ENCODE data around the gene HYDIN. TPM values are rescaled to one million over a fixed set of nuclear protein-coding genes. Genes with fewer than 3 reads are reported as not detected.

Gene HYDIN
- total and polyA plus RNA-seq, 2 donors: 0.15 to 6.8 TPM

GRCh38 chr16:70784692-70785555 is 445.6 kb downstream of the HYDIN start:
- H3K4me3 ChIP-seq (ENCODE audit: low read depth, low read length): no peak overlapping the region
- H3K27ac ChIP-seq (ENCODE audit: low read depth): no peak overlapping the region
- H3K4me1 ChIP-seq (ENCODE audit: insufficient read depth): no peaks in the 10 kb centered on the region
- no peak for DNase-seq (ENCODE audit: extremely low spot score)
- H3K36me3 ChIP-seq (ENCODE audit: insufficient read depth): peaks cover 9% of the 10 kb centered on the region
- 91% methylated on average over 21 of the region's 21 CpGs for WGBS

- DNase-seq (ENCODE audit: extremely low spot score): no peak
- Histone ChIP-seq H3K4me1 (ENCODE audit: insufficient read depth) (no peaks in the 10 kb centered on the region), H3K4me3 (ENCODE audit: low read depth, low read length) (no peak overlapping the region), H3K36me3 (ENCODE audit: insufficient read depth) (peaks cover 9% of the 10 kb centered on the region), H3K27ac (ENCODE audit: low read depth) (no peak overlapping the region)
- WGBS: 94% methylated on average over 3 of the region's 3 CpGs
Measured at GRCh38 chr16:70782237-70782636, 448.3 kb downstream of the HYDIN start.

- Histone ChIP-seq H3K4me3 (ENCODE audit: low read depth, low read length) (no peak overlapping the region), H3K4me1 (ENCODE audit: insufficient read depth) (no peaks in the 10 kb centered on the region), H3K27ac (ENCODE audit: low read depth) (no peak overlapping the region), H3K36me3 (ENCODE audit: insufficient read depth) (peaks cover 9% of the 10 kb centered on the region)
- WGBS: 92% methylated on average over 14 of the region's 14 CpGs
- DNase-seq (ENCODE audit: extremely low spot score): no peak
Measured at GRCh38 chr16:70781800-70782199, 448.7 kb downstream of the HYDIN start.

GRCh38 chr16:70780546-70780945 is 450.0 kb downstream of the HYDIN start:
- Histone ChIP-seq H3K4me3 (ENCODE audit: low read depth, low read length) (no peak overlapping the region), H3K36me3 (ENCODE audit: insufficient read depth) (peaks cover 9% of the 10 kb centered on the region), H3K4me1 (ENCODE audit: insufficient read depth) (no peaks in the 10 kb centered on the region), H3K27ac (ENCODE audit: low read depth) (no peak overlapping the region)
- WGBS: 93% methylated on average over 10 of the region's 10 CpGs
- DNase-seq (ENCODE audit: extremely low spot score): no peak

- 39% methylated on average over 1 of the region's 1 CpG for WGBS
- H3K27ac ChIP-seq (ENCODE audit: low read depth): no peak overlapping the region
- H3K36me3 ChIP-seq (ENCODE audit: insufficient read depth): peaks cover 9% of the 10 kb centered on the region
- H3K4me1 ChIP-seq (ENCODE audit: insufficient read depth): no peaks in the 10 kb centered on the region
- DNase-seq (ENCODE audit: extremely low spot score): no peak
- no peak overlapping the region for H3K4me3 ChIP-seq (ENCODE audit: low read depth, low read length)
Measured at GRCh38 chr16:70779361-70779760, 451.2 kb downstream of the HYDIN start.

- 22% methylated on average over 8 of the region's 8 CpGs for WGBS
- Histone ChIP-seq H3K4me1 (ENCODE audit: insufficient read depth) (no peaks in the 10 kb centered on the region), H3K36me3 (ENCODE audit: insufficient read depth) (peaks cover 9% of the 10 kb centered on the region), H3K27ac (ENCODE audit: low read depth) (no peak overlapping the region), H3K4me3 (ENCODE audit: low read depth, low read length) (no peak overlapping the region)
- peak; percentile 74 for DNase-seq (ENCODE audit: extremely low spot score)
Measured at GRCh38 chr16:70778901-70779309, 451.6 kb downstream of the HYDIN start.

- WGBS: 63% methylated on average over 8 of the region's 8 CpGs
- no peak overlapping the region for H3K27ac ChIP-seq (ENCODE audit: low read depth)
- no peaks in the 10 kb centered on the region for H3K4me1 ChIP-seq (ENCODE audit: insufficient read depth)
- no peak for DNase-seq (ENCODE audit: extremely low spot score)
- no peak overlapping the region for H3K4me3 ChIP-seq (ENCODE audit: low read depth, low read length)
- peaks cover 2% of the 10 kb centered on the region for H3K36me3 ChIP-seq (ENCODE audit: insufficient read depth)
Measured at GRCh38 chr16:70777973-70778406, 452.5 kb downstream of the HYDIN start.

GRCh38 chr16:70777496-70777895 is 453.0 kb downstream of the HYDIN start:
- WGBS: 74% methylated on average over 9 of the region's 9 CpGs
- no peak for DNase-seq (ENCODE audit: extremely low spot score)
- H3K27ac ChIP-seq (ENCODE audit: low read depth): no peak overlapping the region
- H3K4me3 ChIP-seq (ENCODE audit: low read depth, low read length): no peak overlapping the region
- H3K36me3 ChIP-seq (ENCODE audit: insufficient read depth): peaks cover under 1% of the 10 kb centered on the region
- no peaks in the 10 kb centered on the region for H3K4me1 ChIP-seq (ENCODE audit: insufficient read depth)

- 92% methylated on average over 4 of the region's 4 CpGs for WGBS
- Histone ChIP-seq H3K4me3 (ENCODE audit: low read depth, low read length) (no peak overlapping the region), H3K27ac (ENCODE audit: low read depth) (no peak overlapping the region), H3K36me3 (ENCODE audit: insufficient read depth) (no peaks in the 10 kb centered on the region), H3K4me1 (ENCODE audit: insufficient read depth) (no peaks in the 10 kb centered on the region)
- no peak for DNase-seq (ENCODE audit: extremely low spot score)
Measured at GRCh38 chr16:70775399-70775798, 455.1 kb downstream of the HYDIN start.

- no peak for DNase-seq (ENCODE audit: extremely low spot score)
- Histone ChIP-seq H3K36me3 (ENCODE audit: insufficient read depth) (no peaks in the 10 kb centered on the region), H3K4me3 (ENCODE audit: low read depth, low read length) (no peak overlapping the region), H3K27ac (ENCODE audit: low read depth) (no peak overlapping the region), H3K4me1 (ENCODE audit: insufficient read depth) (no peaks in the 10 kb centered on the region)
- WGBS: 92% methylated on average over 13 of the region's 13 CpGs
Measured at GRCh38 chr16:70774261-70774660, 456.3 kb downstream of the HYDIN start.

GRCh38 chr16:70772493-70772892 is 458.0 kb downstream of the HYDIN start:
- H3K4me3 ChIP-seq (ENCODE audit: low read depth, low read length): no peak overlapping the region
- WGBS: 88% methylated on average over 1 of the region's 1 CpG
- DNase-seq (ENCODE audit: extremely low spot score): no peak
- no peak overlapping the region for H3K27ac ChIP-seq (ENCODE audit: low read depth)
- H3K36me3 ChIP-seq (ENCODE audit: insufficient read depth): no peaks in the 10 kb centered on the region
- no peaks in the 10 kb centered on the region for H3K4me1 ChIP-seq (ENCODE audit: insufficient read depth)

GRCh38 chr16:70770626-70771552 is 459.6 kb downstream of the HYDIN start:
- no peak for DNase-seq (ENCODE audit: extremely low spot score)
- H3K27ac ChIP-seq (ENCODE audit: low read depth): no peak overlapping the region
- 51% methylated on average over 15 of the region's 15 CpGs for WGBS
- H3K4me1 ChIP-seq (ENCODE audit: insufficient read depth): no peaks in the 10 kb centered on the region
- no peaks in the 10 kb centered on the region for H3K36me3 ChIP-seq (ENCODE audit: insufficient read depth)
- no peak overlapping the region for H3K4me3 ChIP-seq (ENCODE audit: low read depth, low read length)

- Histone ChIP-seq H3K27ac (ENCODE audit: low read depth) (no peak overlapping the region), H3K4me3 (ENCODE audit: low read depth, low read length) (no peak overlapping the region), H3K4me1 (ENCODE audit: insufficient read depth) (no peaks in the 10 kb centered on the region), H3K36me3 (ENCODE audit: insufficient read depth) (peaks cover 2% of the 10 kb centered on the region)
- WGBS: 94% methylated on average over 9 of the region's 9 CpGs
- no peak for DNase-seq (ENCODE audit: extremely low spot score)
Measured at GRCh38 chr16:70770291-70770625, 460.3 kb downstream of the HYDIN start.

GRCh38 chr16:70769761-70770160 is 460.8 kb downstream of the HYDIN start:
- 95% methylated on average over 8 of the region's 8 CpGs for WGBS
- DNase-seq (ENCODE audit: extremely low spot score): no peak
- H3K36me3 ChIP-seq (ENCODE audit: insufficient read depth): peaks cover 2% of the 10 kb centered on the region
- H3K27ac ChIP-seq (ENCODE audit: low read depth): no peak overlapping the region
- no peaks in the 10 kb centered on the region for H3K4me1 ChIP-seq (ENCODE audit: insufficient read depth)
- H3K4me3 ChIP-seq (ENCODE audit: low read depth, low read length): no peak overlapping the region

All from urinary bladder (tissue), 4 donors.